Measurements from ENCODE around the gene FOXN4. TPM values are rescaled to one million over a fixed set of nuclear protein-coding genes. Genes with fewer than 3 reads are reported as not detected.

The FOXN4 gene
- total and polyA plus RNA-seq, 2 donors (not counting 3 experiments of a cell fraction or from before 2014, with no cell fraction given), result not detected

DNA sequence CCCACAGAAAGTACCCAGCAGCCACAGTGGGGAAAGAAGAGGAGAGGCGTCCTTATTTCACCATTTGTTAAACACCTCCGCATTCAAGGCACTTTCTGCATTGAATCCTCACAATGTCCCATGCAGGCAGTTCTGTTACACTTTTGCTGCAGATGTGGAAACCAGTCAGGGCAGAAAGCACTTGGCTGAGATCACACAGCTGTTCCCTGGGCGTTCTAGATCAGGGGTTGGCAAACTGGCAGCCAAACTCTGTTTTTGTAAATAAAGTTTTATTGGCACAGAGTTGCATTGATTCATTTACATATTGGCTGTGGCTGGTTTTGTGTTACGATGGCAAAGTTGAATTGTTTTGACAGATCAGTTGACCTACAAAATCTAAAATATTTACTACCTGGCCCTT is 20.1 kb downstream of the FOXN4 start:
- no peaks in the 10 kb centered on the region for H3K9me1 ChIP-seq (replicated peaks; ENCODE audit: control insufficient read depth, extremely low read depth, insufficient read depth, low read length)
- H2AFZ ChIP-seq (ENCODE audit: low read depth, low read length), result no peak overlapping the region
- dilution Hi-C loops (cut with MboI; ENCODE audit: extremely low pct_ligation_motif_present, low sequenced_read_pairs), result no loop called here
- H3K4me2 ChIP-seq (ENCODE audit: insufficient read depth, low read length), result no peak overlapping the region
- H3K9me3 ChIP-seq (replicated peaks; ENCODE audit: control insufficient read depth, insufficient read depth, low read length), result no peaks in the 10 kb centered on the region
- no peaks in the 10 kb centered on the region for H3K36me3 ChIP-seq (ENCODE audit: control insufficient read depth in 2 of 2, extremely low read depth in 1 of 2, insufficient read depth in 2 of 2, low read length in 2 of 2)
- H3K9ac ChIP-seq (replicated peaks; ENCODE audit: extremely low read depth, insufficient read depth, low read length), result no peak overlapping the region
- ChIA-PET CTCF (no interaction called here), POLR2A (no interaction called here)
- FAIRE-seq (no peak), DNase-seq (ENCODE audit: low read depth, low spot score) (no peak)
- no peaks in the 10 kb centered on the region for H4K20me1 ChIP-seq (replicated peaks; ENCODE audit: control insufficient read depth, extremely low read depth, insufficient read depth, low read length)
- no peak for TF ChIP-seq POLR2A (IDR thresholded peaks at IDR 0.05; ENCODE audit: low read depth, low read length)
- H3K4me1 ChIP-seq (ENCODE audit: control insufficient read depth, extremely low read depth, insufficient read depth, low read length), result no peaks in the 10 kb centered on the region
- intact Hi-C loops (cut with micrococcal nuclease), result no loop called here
- no peak overlapping the region for H3K4me3 ChIP-seq (replicated peaks in 1 of 3; ENCODE audit: insufficient read depth in 1 of 3, low read depth in 1 of 3, low read length in 3 of 3)
- peaks cover 3 to 7% of the 10 kb centered on the region in 2 experiments for H3K27me3 ChIP-seq (ENCODE audit: control insufficient read depth in 2 of 2, insufficient read depth in 2 of 2, low read length in 2 of 2)
- H3K27ac ChIP-seq (ENCODE audit: insufficient read depth, low read depth, low read length), result no peak overlapping the region
- BruUV-seq (replicated peaks), result no TSS peak
- H3K79me2 ChIP-seq (ENCODE audit: control insufficient read depth, insufficient read depth, low read length), result no peaks in the 10 kb centered on the region

DNA sequence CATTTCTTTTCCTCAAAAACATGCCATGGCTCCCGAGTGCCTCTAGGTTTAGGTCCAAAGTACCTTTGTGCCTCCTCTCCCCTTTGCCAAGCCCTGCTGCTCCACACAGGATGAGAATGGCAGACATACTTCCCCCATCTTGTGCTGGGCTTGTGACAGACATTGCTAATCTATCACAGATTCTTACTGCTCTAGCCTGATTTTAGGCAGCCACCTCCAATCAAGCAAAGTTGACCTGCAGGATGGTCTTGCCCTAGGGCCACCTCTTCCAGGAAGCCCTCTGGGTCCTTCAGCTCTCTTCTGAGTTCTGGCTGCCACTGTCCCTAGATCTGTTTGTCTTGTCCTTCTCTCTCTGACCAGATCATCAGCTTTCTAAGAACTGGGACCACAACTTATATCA is 20.5 kb downstream of the FOXN4 start:
- H3K27ac ChIP-seq (ENCODE audit: insufficient read depth, low read depth, low read length), result no peak overlapping the region
- H3K79me2 ChIP-seq (ENCODE audit: control insufficient read depth, insufficient read depth, low read length), result no peaks in the 10 kb centered on the region
- CTCF ChIA-PET, result no interaction called here
- H3K4me3 ChIP-seq (replicated peaks in 1 of 3; ENCODE audit: insufficient read depth in 1 of 3, low read depth in 1 of 3, low read length in 3 of 3), result no peak overlapping the region
- POLR2A ChIA-PET, result no interaction called here
- H3K9ac ChIP-seq (replicated peaks; ENCODE audit: extremely low read depth, insufficient read depth, low read length), result no peak overlapping the region
- H3K4me1 ChIP-seq (ENCODE audit: control insufficient read depth, extremely low read depth, insufficient read depth, low read length), result no peaks in the 10 kb centered on the region
- DNase-seq (ENCODE audit: low read depth, low spot score), result no peak
- dilution Hi-C loops (cut with MboI; ENCODE audit: extremely low pct_ligation_motif_present, low sequenced_read_pairs), result no loop called here
- H3K4me2 ChIP-seq (ENCODE audit: insufficient read depth, low read length), result no peak overlapping the region
- no peaks in the 10 kb centered on the region for H3K36me3 ChIP-seq (ENCODE audit: control insufficient read depth in 2 of 2, extremely low read depth in 1 of 2, insufficient read depth in 2 of 2, low read length in 2 of 2)
- intact Hi-C loops (cut with micrococcal nuclease), result no loop called here
- H3K27me3 ChIP-seq (ENCODE audit: control insufficient read depth in 2 of 2, insufficient read depth in 2 of 2, low read length in 2 of 2), result peaks cover 3 to 7% of the 10 kb centered on the region in 2 experiments
- no peak overlapping the region for H2AFZ ChIP-seq (ENCODE audit: low read depth, low read length)
- BruUV-seq (replicated peaks), result no TSS peak
- TF ChIP-seq FOS (IDR thresholded peaks at IDR 0.05; ENCODE audit: borderline replicate concordance, insufficient read depth, low read length) (no peak), GATA2 (IDR thresholded peaks at IDR 0.05; ENCODE audit: insufficient read depth, insufficient read length, low read depth, low read length) (no peak), MYC (IDR thresholded peaks at IDR 0.05; ENCODE audit: low read depth, low read length) (no peak), POLR2A (IDR thresholded peaks at IDR 0.05; ENCODE audit: low read depth, low read length) (no peak), POLR2AphosphoS5 (IDR thresholded peaks at IDR 0.05; ENCODE audit: insufficient read depth, low read depth, low read length) (no peak), JUN (IDR thresholded peaks at IDR 0.05; ENCODE audit: borderline replicate concordance, insufficient read depth, insufficient read length, low read depth) (no peak), EZH2 (IDR thresholded peaks at IDR 0.05; ENCODE audit: borderline replicate concordance, low read depth, low read length, severe bottlenecking) (no peak)
- TF ChIP-seq, protein P1, sequence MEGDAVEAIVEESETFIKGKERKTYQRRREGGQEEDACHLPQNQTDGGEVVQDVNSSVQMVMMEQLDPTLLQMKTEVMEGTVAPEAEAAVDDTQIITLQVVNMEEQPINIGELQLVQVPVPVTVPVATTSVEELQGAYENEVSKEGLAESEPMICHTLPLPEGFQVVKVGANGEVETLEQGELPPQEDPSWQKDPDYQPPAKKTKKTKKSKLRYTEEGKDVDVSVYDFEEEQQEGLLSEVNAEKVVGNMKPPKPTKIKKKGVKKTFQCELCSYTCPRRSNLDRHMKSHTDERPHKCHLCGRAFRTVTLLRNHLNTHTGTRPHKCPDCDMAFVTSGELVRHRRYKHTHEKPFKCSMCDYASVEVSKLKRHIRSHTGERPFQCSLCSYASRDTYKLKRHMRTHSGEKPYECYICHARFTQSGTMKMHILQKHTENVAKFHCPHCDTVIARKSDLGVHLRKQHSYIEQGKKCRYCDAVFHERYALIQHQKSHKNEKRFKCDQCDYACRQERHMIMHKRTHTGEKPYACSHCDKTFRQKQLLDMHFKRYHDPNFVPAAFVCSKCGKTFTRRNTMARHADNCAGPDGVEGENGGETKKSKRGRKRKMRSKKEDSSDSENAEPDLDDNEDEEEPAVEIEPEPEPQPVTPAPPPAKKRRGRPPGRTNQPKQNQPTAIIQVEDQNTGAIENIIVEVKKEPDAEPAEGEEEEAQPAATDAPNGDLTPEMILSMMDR (IDR thresholded peaks at IDR 0.05; ENCODE audit: extremely low read depth in 1 of 2, insufficient read depth in 1 of 2, low read depth in 1 of 2, low read length in 2 of 2), result no peak
- TF ChIP-seq, protein P2, sequence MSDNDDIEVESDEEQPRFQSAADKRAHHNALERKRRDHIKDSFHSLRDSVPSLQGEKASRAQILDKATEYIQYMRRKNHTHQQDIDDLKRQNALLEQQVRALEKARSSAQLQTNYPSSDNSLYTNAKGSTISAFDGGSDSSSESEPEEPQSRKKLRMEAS (IDR thresholded peaks at IDR 0.05; ENCODE audit: insufficient read depth, insufficient read length), result no peak
- no peaks in the 10 kb centered on the region for H3K9me1 ChIP-seq (replicated peaks; ENCODE audit: control insufficient read depth, extremely low read depth, insufficient read depth, low read length)
- FAIRE-seq, result no peak
- H4K20me1 ChIP-seq (replicated peaks; ENCODE audit: control insufficient read depth, extremely low read depth, insufficient read depth, low read length), result no peaks in the 10 kb centered on the region
- H3K9me3 ChIP-seq (replicated peaks; ENCODE audit: control insufficient read depth, insufficient read depth, low read length), result no peaks in the 10 kb centered on the region

Measured in endothelial cell of umbilical vein (primary cell).